ENCODE results near the gene SLC17A1. TPM values are rescaled to one million over a fixed set of nuclear protein-coding genes. Genes with fewer than 3 reads are reported as not detected.

The SLC17A1 gene
- polyA plus RNA-seq, 2 donors, result not detected

GRCh38 chr6:25774120-25774715, 57.6 kb downstream of the SLC17A1 start:
- WGBS, 2 donors, result 31 to 51% methylated on average over 2 of the region's 2 CpGs
- no peaks in the 10 kb centered on the region for H3K9me3 ChIP-seq (ENCODE audit: control insufficient read depth in 2 of 2, insufficient read depth in 1 of 2, low read depth in 1 of 2, low read length in 1 of 2)
- H3K27ac ChIP-seq (ENCODE audit: low read depth in 2 of 2, low read length in 1 of 2), result no peak overlapping the region
- no peak overlapping the region for H3K4me3 ChIP-seq (ENCODE audit: low read depth in 1 of 2, low read length in 2 of 2)
- H3K36me3 ChIP-seq (ENCODE audit: control insufficient read depth in 2 of 2, insufficient read depth in 2 of 2, low read length in 1 of 2), result no peaks in the 10 kb centered on the region
- H3K4me1 ChIP-seq (ENCODE audit: control insufficient read depth in 2 of 2, insufficient read depth in 2 of 2, low read length in 1 of 2), result no peaks in the 10 kb centered on the region
- no peaks in the 10 kb centered on the region for H3K27me3 ChIP-seq (ENCODE audit: control insufficient read depth in 1 of 2, insufficient read depth in 2 of 2, low read length in 2 of 2)

- WGBS, 2 donors, result 61 to 75% methylated on average over 2 of the region's 2 CpGs
- Histone ChIP-seq H3K27ac (ENCODE audit: low read depth in 2 of 2, low read length in 1 of 2) (no peak overlapping the region), H3K9me3 (ENCODE audit: control insufficient read depth in 2 of 2, insufficient read depth in 1 of 2, low read depth in 1 of 2, low read length in 1 of 2) (no peaks in the 10 kb centered on the region)
Observed at GRCh38 chr6:25769983-25770382, 61.9 kb downstream of the SLC17A1 start.

GRCh38 chr6:25768566-25768965, 63.3 kb downstream of the SLC17A1 start:
- Histone ChIP-seq H3K4me3 (ENCODE audit: low read depth in 1 of 2, low read length in 2 of 2) (no peak overlapping the region), H3K27me3 (ENCODE audit: control insufficient read depth in 1 of 2, insufficient read depth in 2 of 2, low read length in 2 of 2) (no peaks in the 10 kb centered on the region), H3K27ac (ENCODE audit: low read depth in 2 of 2, low read length in 1 of 2) (no peak overlapping the region), H3K9me3 (ENCODE audit: control insufficient read depth in 2 of 2, insufficient read depth in 1 of 2, low read depth in 1 of 2, low read length in 1 of 2) (no peaks in the 10 kb centered on the region), H3K36me3 (ENCODE audit: control insufficient read depth in 2 of 2, insufficient read depth in 2 of 2, low read length in 1 of 2) (no peaks in the 10 kb centered on the region), H3K4me1 (ENCODE audit: control insufficient read depth in 2 of 2, insufficient read depth in 2 of 2, low read length in 1 of 2) (no peaks in the 10 kb centered on the region)
- WGBS, 2 donors, result 77 to 83% methylated on average over 1 of the region's 1 CpG

More at GRCh38 chr6:25769983-25770382, 61.9 kb downstream of the SLC17A1 start:
- Histone ChIP-seq H3K36me3 (ENCODE audit: control insufficient read depth in 2 of 2, insufficient read depth in 2 of 2, low read length in 1 of 2) (no peaks in the 10 kb centered on the region), H3K27me3 (ENCODE audit: control insufficient read depth in 1 of 2, insufficient read depth in 2 of 2, low read length in 2 of 2) (no peaks in the 10 kb centered on the region), H3K4me1 (ENCODE audit: control insufficient read depth in 2 of 2, insufficient read depth in 2 of 2, low read length in 1 of 2) (no peaks in the 10 kb centered on the region), H3K4me3 (ENCODE audit: low read depth in 1 of 2, low read length in 2 of 2) (no peak overlapping the region)

GRCh38 chr6:25764611-25765010, 67.2 kb downstream of the SLC17A1 start:
- WGBS, 2 donors, result 94 to 97% methylated on average over 2 of the region's 2 CpGs
- no peak overlapping the region for H3K4me3 ChIP-seq (ENCODE audit: low read depth in 1 of 2, low read length in 2 of 2)
- H3K27me3 ChIP-seq (ENCODE audit: control insufficient read depth in 1 of 2, insufficient read depth in 2 of 2, low read length in 2 of 2), result no peaks in the 10 kb centered on the region
- H3K36me3 ChIP-seq (ENCODE audit: control insufficient read depth in 2 of 2, insufficient read depth in 2 of 2, low read length in 1 of 2), result no peaks in the 10 kb centered on the region
- no peak overlapping the region for H3K27ac ChIP-seq (ENCODE audit: low read depth in 2 of 2, low read length in 1 of 2)
- no peaks in the 10 kb centered on the region for H3K9me3 ChIP-seq (ENCODE audit: control insufficient read depth in 2 of 2, insufficient read depth in 1 of 2, low read depth in 1 of 2, low read length in 1 of 2)
- H3K4me1 ChIP-seq (ENCODE audit: control insufficient read depth in 2 of 2, insufficient read depth in 2 of 2, low read length in 1 of 2), result no peaks in the 10 kb centered on the region

- Histone ChIP-seq H3K36me3 (ENCODE audit: control insufficient read depth in 2 of 2, insufficient read depth in 2 of 2, low read length in 1 of 2) (no peaks in the 10 kb centered on the region), H3K27me3 (ENCODE audit: control insufficient read depth in 1 of 2, insufficient read depth in 2 of 2, low read length in 2 of 2) (peaks cover 3% of the 10 kb centered on the region in 2 donors), H3K9me3 (ENCODE audit: control insufficient read depth in 2 of 2, insufficient read depth in 1 of 2, low read depth in 1 of 2, low read length in 1 of 2) (no peaks in the 10 kb centered on the region), H3K4me3 (ENCODE audit: low read depth in 1 of 2, low read length in 2 of 2) (no peak overlapping the region), H3K4me1 (ENCODE audit: control insufficient read depth in 2 of 2, insufficient read depth in 2 of 2, low read length in 1 of 2) (no peaks in the 10 kb centered on the region), H3K27ac (ENCODE audit: low read depth in 2 of 2, low read length in 1 of 2) (no peak overlapping the region)
- 73 to 80% methylated on average over 6 of the region's 6 CpGs for WGBS, 2 donors
Observed at GRCh38 chr6:25757936-25758642, 73.8 kb downstream of the SLC17A1 start.

GRCh38 chr6:25756382-25757363, 75.2 kb downstream of the SLC17A1 start:
- WGBS, 2 donors, result 79 to 83% methylated on average over 9 of the region's 9 CpGs
- no peak overlapping the region for H3K27ac ChIP-seq (ENCODE audit: low read depth in 2 of 2, low read length in 1 of 2)
- H3K27me3 ChIP-seq (ENCODE audit: control insufficient read depth in 1 of 2, insufficient read depth in 2 of 2, low read length in 2 of 2), result peaks cover 3% of the 10 kb centered on the region in 2 donors
- no peaks in the 10 kb centered on the region for H3K9me3 ChIP-seq (ENCODE audit: control insufficient read depth in 2 of 2, insufficient read depth in 1 of 2, low read depth in 1 of 2, low read length in 1 of 2)
- H3K4me1 ChIP-seq (ENCODE audit: control insufficient read depth in 2 of 2, insufficient read depth in 2 of 2, low read length in 1 of 2), result no peaks in the 10 kb centered on the region
- H3K36me3 ChIP-seq (ENCODE audit: control insufficient read depth in 2 of 2, insufficient read depth in 2 of 2, low read length in 1 of 2), result no peaks in the 10 kb centered on the region
- H3K4me3 ChIP-seq (ENCODE audit: low read depth in 1 of 2, low read length in 2 of 2), result no peak overlapping the region

- no peaks in the 10 kb centered on the region for H3K4me1 ChIP-seq (ENCODE audit: control insufficient read depth in 2 of 2, insufficient read depth in 2 of 2, low read length in 1 of 2)
- 92% methylated on average over 1 of the region's 1 CpG for WGBS, 2 donors
- H3K27ac ChIP-seq (ENCODE audit: low read depth in 2 of 2, low read length in 1 of 2), result no peak overlapping the region
- H3K27me3 ChIP-seq (ENCODE audit: control insufficient read depth in 1 of 2, insufficient read depth in 2 of 2, low read length in 2 of 2), result peaks cover 3% of the 10 kb centered on the region in 2 donors
- no peaks in the 10 kb centered on the region for H3K36me3 ChIP-seq (ENCODE audit: control insufficient read depth in 2 of 2, insufficient read depth in 2 of 2, low read length in 1 of 2)
- H3K4me3 ChIP-seq (ENCODE audit: low read depth in 1 of 2, low read length in 2 of 2), result no peak overlapping the region
- no peaks in the 10 kb centered on the region for H3K9me3 ChIP-seq (ENCODE audit: control insufficient read depth in 2 of 2, insufficient read depth in 1 of 2, low read depth in 1 of 2, low read length in 1 of 2)
Observed at GRCh38 chr6:25755483-25755882, 76.4 kb downstream of the SLC17A1 start.

GRCh38 chr6:25754535-25754934, 77.3 kb downstream of the SLC17A1 start, which contains the start of gene SLC17A4:
Gene SLC17A4, plus strand, starts transcription at chr6:25754742. Its CDS starts 7,221 bp downstream, at chr6:25761963.
- no peak within 1 kb of the TSS for H3K4me3 ChIP-seq (ENCODE audit: low read depth in 1 of 2, low read length in 2 of 2)
- no peaks in the 10 kb centered on the region for H3K4me1 ChIP-seq (ENCODE audit: control insufficient read depth in 2 of 2, insufficient read depth in 2 of 2, low read length in 1 of 2)
- no peak within 1 kb of the TSS for H3K27ac ChIP-seq (ENCODE audit: low read depth in 2 of 2, low read length in 1 of 2)
- H3K36me3 ChIP-seq (ENCODE audit: control insufficient read depth in 2 of 2, insufficient read depth in 2 of 2, low read length in 1 of 2), result no peaks in the 10 kb centered on the region
- H3K27me3 ChIP-seq (ENCODE audit: control insufficient read depth in 1 of 2, insufficient read depth in 2 of 2, low read length in 2 of 2), result peaks cover 3% of the 10 kb centered on the region in 2 donors
- H3K9me3 ChIP-seq (ENCODE audit: control insufficient read depth in 2 of 2, insufficient read depth in 1 of 2, low read depth in 1 of 2, low read length in 1 of 2), result no peaks in the 10 kb centered on the region

- Histone ChIP-seq H3K4me3 (ENCODE audit: low read depth in 1 of 2, low read length in 2 of 2) (no peak overlapping the region), H3K27ac (ENCODE audit: low read depth in 2 of 2, low read length in 1 of 2) (no peak overlapping the region), H3K27me3 (ENCODE audit: control insufficient read depth in 1 of 2, insufficient read depth in 2 of 2, low read length in 2 of 2) (peaks cover 3% of the 10 kb centered on the region in 2 donors), H3K4me1 (ENCODE audit: control insufficient read depth in 2 of 2, insufficient read depth in 2 of 2, low read length in 1 of 2) (no peaks in the 10 kb centered on the region), H3K36me3 (ENCODE audit: control insufficient read depth in 2 of 2, insufficient read depth in 2 of 2, low read length in 1 of 2) (no peaks in the 10 kb centered on the region), H3K9me3 (ENCODE audit: control insufficient read depth in 2 of 2, insufficient read depth in 1 of 2, low read depth in 1 of 2, low read length in 1 of 2) (no peaks in the 10 kb centered on the region)
Observed at GRCh38 chr6:25753079-25753478, 78.8 kb downstream of the SLC17A1 start.
